ENCODE measurements around the gene TAL1. TPM values are rescaled to one million over a fixed set of nuclear protein-coding genes. Genes with fewer than 3 reads are reported as not detected.

Gene TAL1
- total and polyA plus RNA-seq, 2 of the 8 experiments (the other 6 are each of a cell fraction or from before 2014, with no cell fraction given) = 0.09 to 0.15 TPM

DNA sequence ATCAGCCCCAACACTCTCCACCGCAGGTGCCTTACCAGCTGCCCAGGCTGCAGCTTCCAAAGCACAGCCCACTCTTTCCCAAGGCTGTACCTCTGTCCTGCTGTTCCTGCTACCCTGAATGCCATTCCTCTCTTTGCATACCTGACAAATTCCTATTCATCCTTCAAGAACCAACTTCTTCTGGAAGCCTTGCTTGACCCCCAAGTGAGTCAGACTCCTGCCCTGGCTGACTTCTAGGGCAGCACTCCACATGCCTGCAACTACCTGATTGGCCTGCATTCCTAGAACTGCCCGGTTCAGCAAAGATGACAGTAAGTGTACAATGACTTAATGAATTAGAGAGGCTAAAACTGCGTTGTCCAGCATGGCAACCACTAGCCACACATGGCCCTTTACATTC lies 21.4 kb downstream of the TAL1 start:
- H3K36me3 ChIP-seq (ENCODE audit: control insufficient read depth in 2 of 4, insufficient read depth in 4 of 4, low read length in 3 of 4) = no peaks in the 10 kb centered on the region
- TF ChIP-seq JUND (IDR thresholded peaks at IDR 0.05; ENCODE audit: low read length) = no peak
- TF ChIP-seq POU5F1 (IDR thresholded peaks at IDR 0.05; ENCODE audit: low read depth, low read length) = no peak
- no peak for TF ChIP-seq GTF2F1 (IDR thresholded peaks at IDR 0.05; ENCODE audit: borderline replicate concordance, low read depth, low read length)
- TF ChIP-seq TEAD4 (IDR thresholded peaks at IDR 0.05; ENCODE audit: low read depth, low read length) = peak; percentile 6; the same call in 1 of the 2 replicates
- 87% methylated on average over 3 of the region's 3 CpGs; no CpG with 5 or more reads in 1 of the 2 experiments for WGBS, 2 experiments (ENCODE audit: extremely low coverage in 1 of 2, insufficient coverage in 1 of 2, insufficient read length in 1 of 2, insufficient replicate concordance in 2 of 2, low coverage in 1 of 2, low lambda C conversion rate in 2 of 2, missing lambda C conversion rate in 1 of 2)
- no peak overlapping the region for H3K56ac ChIP-seq (replicated peaks; ENCODE audit: insufficient read length, low read depth, low read length)
- H3K23ac ChIP-seq (ENCODE audit: insufficient read length) = no peak overlapping the region
- no peaks in the 10 kb centered on the region for H3K9me3 ChIP-seq (ENCODE audit: insufficient read depth in 2 of 2, low read depth in 1 of 2, low read length in 1 of 2)
- peaks cover 2 to 35% (median 27%) of the 10 kb centered on the region in 4 experiments for H3K27me3 ChIP-seq (replicated peaks in 1 of 4; ENCODE audit: control insufficient read depth in 3 of 4, extremely low read depth in 1 of 4, insufficient read depth in 3 of 4, low read length in 3 of 4)
- no peak overlapping the region for H4K91ac ChIP-seq (replicated peaks; ENCODE audit: insufficient read length, low read length)
- H2BK5ac ChIP-seq (ENCODE audit: low read depth, low read length) = no peak overlapping the region
- no peak overlapping the region for H4K8ac ChIP-seq (ENCODE audit: extremely low read depth, insufficient read depth, low read length)
- no peaks in the 10 kb centered on the region for H3K79me2 ChIP-seq (ENCODE audit: control insufficient read depth in 1 of 2, insufficient read depth in 2 of 2, low read length in 2 of 2)
- H4K20me1 ChIP-seq (replicated peaks in 1 of 2; ENCODE audit: control insufficient read depth in 1 of 2, insufficient read depth in 2 of 2, low read length in 2 of 2) = no peaks in the 10 kb centered on the region
- H3K27ac ChIP-seq (ENCODE audit: low read depth, low read length) = no peak overlapping the region
- H2BK15ac ChIP-seq (ENCODE audit: low read length) = no peak overlapping the region
- no peak overlapping the region for H3K4ac ChIP-seq (replicated peaks; ENCODE audit: insufficient read length, low read depth, low read length)
- H3K14ac ChIP-seq (ENCODE audit: insufficient read length) = no peak overlapping the region
- H2AK5ac ChIP-seq (ENCODE audit: low read depth, low read length) = peak overlapping the region; percentile 83
- H2AFZ ChIP-seq (ENCODE audit: low read length) = no peak overlapping the region
- FAIRE-seq = no peak
- DNase-seq (ENCODE audit: low read depth in 1 of 2, low spot score in 2 of 2) = no peak
- no peaks in the 10 kb centered on the region for H3K79me1 ChIP-seq (ENCODE audit: low read depth, low read length)
- no peak overlapping the region for H3K18ac ChIP-seq (ENCODE audit: extremely low read depth, low read length)
- H3K23me2 ChIP-seq (ENCODE audit: low read depth, low read length) = peaks cover 1% of the 10 kb centered on the region; the same call in 1 of the 2 replicates
- H2BK12ac ChIP-seq (ENCODE audit: low read depth, low read length) = peak overlapping the region; percentile 50; the same call in 1 of the 2 replicates
- H3K4me3 ChIP-seq (ENCODE audit: extremely low read depth in 1 of 4, insufficient read depth in 2 of 4, low read depth in 3 of 4, low read length in 4 of 4) = no peak overlapping the region
- ChIA-PET CTCF (ENCODE audit: partially characterized antibody) (interaction anchor here (0.9 to 3.5 kb wide), 5 partner anchors 10 to 52 kb away, joined by 3 to 23 read pairs (median 3); no protein-coding TSS in a partner anchor), POLR2A (ENCODE audit: partially characterized antibody) (no interaction called here)
- H2BK120ac ChIP-seq (replicated peaks; ENCODE audit: low read depth, low read length) = no peak overlapping the region
- no peak overlapping the region for H3K4me2 ChIP-seq (ENCODE audit: insufficient read depth in 1 of 2, low read depth in 2 of 2, low read length in 2 of 2)
- peaks cover 5 to 25% (median 16%) of the 10 kb centered on the region in 4 experiments for H3K4me1 ChIP-seq (replicated peaks in 1 of 4; ENCODE audit: control insufficient read depth in 3 of 4, insufficient read depth in 4 of 4, low read length in 3 of 4)
- H3K9ac ChIP-seq (replicated peaks in 1 of 4; ENCODE audit: extremely low read depth in 1 of 4, low read depth in 3 of 4, low read length in 3 of 4) = no peak overlapping the region
- 0 out of 2 replicates have a peak overlapping the region, but pooled peaks have one; percentile 52 for H2BK20ac ChIP-seq (ENCODE audit: low read length)
- no peak overlapping the region for H4K5ac ChIP-seq (ENCODE audit: insufficient read length, low read depth, low read length)

Data from H1 (cell line).